ENCODE data around the gene SUGCT.

- TF ChIP-seq, protein P1, sequence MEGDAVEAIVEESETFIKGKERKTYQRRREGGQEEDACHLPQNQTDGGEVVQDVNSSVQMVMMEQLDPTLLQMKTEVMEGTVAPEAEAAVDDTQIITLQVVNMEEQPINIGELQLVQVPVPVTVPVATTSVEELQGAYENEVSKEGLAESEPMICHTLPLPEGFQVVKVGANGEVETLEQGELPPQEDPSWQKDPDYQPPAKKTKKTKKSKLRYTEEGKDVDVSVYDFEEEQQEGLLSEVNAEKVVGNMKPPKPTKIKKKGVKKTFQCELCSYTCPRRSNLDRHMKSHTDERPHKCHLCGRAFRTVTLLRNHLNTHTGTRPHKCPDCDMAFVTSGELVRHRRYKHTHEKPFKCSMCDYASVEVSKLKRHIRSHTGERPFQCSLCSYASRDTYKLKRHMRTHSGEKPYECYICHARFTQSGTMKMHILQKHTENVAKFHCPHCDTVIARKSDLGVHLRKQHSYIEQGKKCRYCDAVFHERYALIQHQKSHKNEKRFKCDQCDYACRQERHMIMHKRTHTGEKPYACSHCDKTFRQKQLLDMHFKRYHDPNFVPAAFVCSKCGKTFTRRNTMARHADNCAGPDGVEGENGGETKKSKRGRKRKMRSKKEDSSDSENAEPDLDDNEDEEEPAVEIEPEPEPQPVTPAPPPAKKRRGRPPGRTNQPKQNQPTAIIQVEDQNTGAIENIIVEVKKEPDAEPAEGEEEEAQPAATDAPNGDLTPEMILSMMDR (IDR thresholded peaks at IDR 0.05) = no peak
- no peak for TF ChIP-seq POLR2A (IDR thresholded peaks at IDR 0.05)
Observed at GRCh38 chr7:40138973-40139372, 4.2 kb downstream of the SUGCT start.
